Spleen (tissue), 11 donors: ENCODE results near the gene CCDC174. TPM values are rescaled to one million over a fixed set of nuclear protein-coding genes. Genes with fewer than 3 reads are reported as not detected.

Source experiments
- DNase-seq: peaks from one replicate; pipeline ENCODE4 v3.0.0-alpha.2; 2020
- H3K27ac ChIP-seq, 8 donors: fragments of 200-600 bp; sonication (generic) in 7 of 8; 1 replicate in 4 of 8; 2 replicates in 4 of 8; pipeline versions ENCODE4 v1.5.0 to v1.8.0; 2016 to 2021; ENCODE audit warnings: inconsistent platforms in 4 of 8, mild to moderate bottlenecking in 4 of 8, moderate library complexity in 1 of 8
- H3K27me3 ChIP-seq, 7 donors: fragments of 200-600 bp; sonication (generic) in 6 of 7; replicated peaks in 1 of 7; 1 replicate in 4 of 7; 2 replicates in 3 of 7; pipeline versions ENCODE4 v1.5.0 to v1.8.0; 2016 to 2021; ENCODE audit warnings: inconsistent platforms in 3 of 7, mild to moderate bottlenecking in 1 of 7
- H3K36me3 ChIP-seq, 6 donors: fragments of 200-600 bp; sonication (generic) in 5 of 6; 1 replicate in 4 of 6; 2 replicates in 2 of 6; pipeline versions ENCODE4 v1.5.0 to v1.8.0; 2016 to 2021; ENCODE audit warnings: inconsistent platforms in 2 of 6
- H3K4me1 ChIP-seq, 6 donors: fragments of 200-600 bp; sonication (generic) in 5 of 6; 1 replicate in 3 of 6; 2 replicates in 3 of 6; pipeline versions ENCODE4 v1.5.0 to v1.8.0; 2016 to 2021; ENCODE audit warnings: inconsistent platforms in 3 of 6
- H3K4me3 ChIP-seq, 8 donors: fragments of 200-600 bp; sonication (generic) in 7 of 8; 1 replicate in 4 of 8; 2 replicates in 4 of 8; pipeline versions ENCODE4 v1.5.0 to v1.8.0; 2016 to 2021; ENCODE audit warnings: inconsistent platforms in 4 of 8, mild to moderate bottlenecking in 4 of 8, moderate library complexity in 2 of 8
- H3K9me3 ChIP-seq, 8 donors: fragments of 200-600 bp; sonication (generic) in 7 of 8; 1 replicate in 4 of 8; 2 replicates in 4 of 8; pipeline versions ENCODE4 v1.5.0 to v1.8.0; 2016 to 2021; ENCODE audit warnings: inconsistent platforms in 4 of 8
- CTCF ChIP-seq, 11 experiments: fragments of 200-600 bp in 7 of 11; fragments of 450-650 bp in 4 of 11; sonication (generic) in 4 of 11; IDR thresholded peaks in 8 of 11; conservative IDR thresholded peaks in 3 of 11; 1 replicate in 7 of 11; 2 replicates in 4 of 11; pipeline versions ENCODE4 v1.4.0 to v1.8.0; 2016 to 2021; ENCODE audit warnings: antibody characterized with exemption in 11 of 11, inconsistent platforms in 4 of 11, mild to moderate bottlenecking in 1 of 11
- POLR2A ChIP-seq, 3 donors: fragments of 450-650 bp; IDR thresholded peaks; one replicate each; pipeline ENCODE4 v1.5.1; 2017; ENCODE audit warnings: antibody characterized with exemption in 3 of 3, mild to moderate bottlenecking in 1 of 3
- POLR2AphosphoS5 ChIP-seq, 3 donors: sonication (generic); formaldehyde crosslinking; IDR thresholded peaks; one replicate each; pipeline ENCODE4 v1.5.1; 2017; ENCODE audit warnings: antibody characterized with exemption in 3 of 3
- WGBS, 5 donors: extraction: QIAGEN DNeasy Blood & Tissue Kit in 3 of 5; methylation state at CpG; one replicate each; pipeline versions ENCODE4 v1.1.5 to v1.1.7; 2013 to 2018; 5-methylcytosine and 5-hydroxymethylcytosine counted together
- intact Hi-C: fragments of 100-400 bp; cut with DNase I; formaldehyde crosslinking; loops from one replicate; pipeline ENCODE4 v1.15.0; 2023; ENCODE audit warnings: low total_unique reads
- polyA plus RNA-seq, 3 donors: library from polyadenylated mRNA; stranded (reverse); fragments of 200-250 nt; gene quantifications; one replicate each; pipeline ENCODE4 v1.2.1, GENCODE V29; 2013
- total RNA-seq, 7 donors: library from RNA; depleted of rRNA in 3 of 7; stranded (reverse); fragments of >200 nt in 3 of 7; fragmentation: NEBNext Ultra II Directional in 4 of 7; extraction: Animal tissue kit (Norgen Biotek cat#: 25700) in 4 of 7; gene quantifications; one replicate each; pipeline versions ENCODE4 v1.1.0 to v1.2.1, GENCODE V29; 2016 to 2021
- donor health status: healthy with polysubstance abuse.
- donor health status: DM: no; HTN: no; CAD: no; lungs with moderate emphysema.
- donor health status: DM: no; HTN: no; CAD: no.
- donor health status: Bipolar disorder and iron deficiency.
- donor health status: healthy.
- donor health status: DM: no; HTN: no; CAD: no.
- donor health status: DM: yes; HTN: yes; CAD: no.

The CCDC174 gene
- total and polyA plus RNA-seq, 10 donors = 14.0 to 41.0 (median 29.2) TPM

GRCh38 chr3:14680716-14681115, 29.2 kb downstream of the CCDC174 start:
- Histone ChIP-seq H3K36me3 (no peaks in the 10 kb centered on the region), H3K4me1 (no peaks in the 10 kb centered on the region), H3K9me3 (peaks cover 0 to 15% (median 7%) of the 10 kb centered on the region in 8 donors), H3K27ac (no peak overlapping the region), H3K27me3 (no peaks in the 10 kb centered on the region), H3K4me3 (no peak overlapping the region)
- 60 to 79% (median 77%) methylated on average over 2 of the region's 2 CpGs for WGBS, 5 donors
- TF ChIP-seq CTCF (IDR thresholded peaks at IDR 0.05 in 8 of 11, conservative IDR thresholded peaks at IDR 0.05 in 3 of 11) (no peak), POLR2AphosphoS5 (IDR thresholded peaks at IDR 0.05) (no peak), POLR2A (IDR thresholded peaks at IDR 0.05) (no peak)
- intact Hi-C loops = no loop called here
- no peak for DNase-seq

GRCh38 chr3:14684447-14684846, 32.9 kb downstream of the CCDC174 start:
- 95 to 99% (median 98%) methylated on average over 4 of the region's 4 CpGs for WGBS, 5 donors
- no peak for DNase-seq
- Histone ChIP-seq H3K9me3 (peaks cover 0 to 15% (median 7%) of the 10 kb centered on the region in 8 donors), H3K4me3 (no peak overlapping the region), H3K36me3 (no peaks in the 10 kb centered on the region), H3K27ac (no peak overlapping the region), H3K27me3 (no peaks in the 10 kb centered on the region), H3K4me1 (peaks cover 0 to 11% (median 0%) of the 10 kb centered on the region in 6 donors)
- intact Hi-C loops = no loop called here
- TF ChIP-seq CTCF (IDR thresholded peaks at IDR 0.05 in 8 of 11, conservative IDR thresholded peaks at IDR 0.05 in 3 of 11) = no peak
- no peak for TF ChIP-seq POLR2A (IDR thresholded peaks at IDR 0.05)
- TF ChIP-seq POLR2AphosphoS5 (IDR thresholded peaks at IDR 0.05) = no peak

- Histone ChIP-seq H3K36me3 (no peaks in the 10 kb centered on the region), H3K27ac (no peak overlapping the region), H3K27me3 (no peaks in the 10 kb centered on the region), H3K9me3 (peaks cover 0 to 7% (median 2%) of the 10 kb centered on the region in 8 donors), H3K4me3 (no peak overlapping the region), H3K4me1 (peaks cover 0 to 15% (median 0%) of the 10 kb centered on the region in 6 donors)
- no peak for DNase-seq
- intact Hi-C loops = no loop called here
- TF ChIP-seq CTCF (IDR thresholded peaks at IDR 0.05 in 8 of 11, conservative IDR thresholded peaks at IDR 0.05 in 3 of 11) (no peak), POLR2AphosphoS5 (IDR thresholded peaks at IDR 0.05) (no peak), POLR2A (IDR thresholded peaks at IDR 0.05) (no peak)
- 20 to 48% (median 23%) methylated on average over 4 of the region's 4 CpGs for WGBS, 5 donors
Observed at GRCh38 chr3:14685179-14685578, 33.6 kb downstream of the CCDC174 start.

GRCh38 chr3:14687360-14687759, 35.8 kb downstream of the CCDC174 start:
- Histone ChIP-seq H3K4me3 (no peak overlapping the region), H3K27ac (no peak overlapping the region), H3K36me3 (no peaks in the 10 kb centered on the region), H3K9me3 (no peaks in the 10 kb centered on the region), H3K4me1 (peaks cover 0 to 21% (median 0%) of the 10 kb centered on the region in 6 donors), H3K27me3 (peaks cover 0 to 6% (median 0%) of the 10 kb centered on the region in 7 donors)
- intact Hi-C loops = no loop called here
- TF ChIP-seq POLR2A (IDR thresholded peaks at IDR 0.05) (no peak), CTCF (IDR thresholded peaks at IDR 0.05 in 8 of 11, conservative IDR thresholded peaks at IDR 0.05 in 3 of 11) (no peak), POLR2AphosphoS5 (IDR thresholded peaks at IDR 0.05) (no peak)
- no peak for DNase-seq
- WGBS, 5 donors = 42 to 56% (median 52%) methylated on average over 3 of the region's 3 CpGs
